ENCODE results near the gene MAP1B.

Gene MAP1B

DNA sequence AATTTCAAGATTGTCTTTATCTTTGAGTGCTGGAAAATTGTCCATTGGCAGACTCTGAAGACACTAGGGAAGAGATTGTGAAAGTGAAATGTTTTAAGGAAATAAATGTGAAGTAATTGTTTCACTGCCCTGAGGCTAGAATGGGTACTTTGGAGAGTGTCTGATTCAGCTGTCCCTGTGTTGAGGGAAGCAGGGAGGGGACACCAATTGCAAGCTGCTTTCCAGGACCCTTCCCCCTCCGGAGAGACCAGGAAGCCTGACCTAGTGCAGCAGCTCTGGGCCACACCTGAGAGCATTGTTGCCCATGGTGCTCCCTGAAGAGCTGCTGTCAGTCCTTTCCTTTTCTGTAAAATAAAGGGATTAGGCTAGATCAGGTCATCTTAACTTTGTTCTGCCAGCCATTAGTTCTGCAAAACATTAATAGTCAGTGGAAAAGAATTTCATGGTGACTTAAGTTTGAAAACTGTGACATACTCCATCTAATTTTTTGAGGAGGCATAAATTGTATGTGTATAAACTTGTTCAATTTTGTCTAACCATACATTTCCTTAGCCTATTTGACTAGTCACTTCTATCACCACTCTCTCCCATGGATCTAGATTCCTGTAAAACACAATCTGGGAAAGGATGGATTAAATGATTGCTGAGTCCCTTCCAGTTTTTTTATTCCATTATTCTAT lies 18.8 kb downstream of the MAP1B start:
- no peaks in the 10 kb centered on the region for H3K27me3 ChIP-seq (ENCODE audit: insufficient read depth, low read depth)
- no peak overlapping the region for H2AFZ ChIP-seq (ENCODE audit: low read depth)
- H3K9ac ChIP-seq: no peak overlapping the region
- no peaks in the 10 kb centered on the region for H3K79me2 ChIP-seq (ENCODE audit: insufficient read depth, low read depth)
- no peak overlapping the region for H3K4me2 ChIP-seq
- no peaks in the 10 kb centered on the region for H3K4me1 ChIP-seq (ENCODE audit: low read depth, poor library complexity, severe bottlenecking)
- no peaks in the 10 kb centered on the region for H3K36me3 ChIP-seq (ENCODE audit: insufficient read depth)
- no peak overlapping the region for H3K27ac ChIP-seq
- H4K20me1 ChIP-seq (ENCODE audit: insufficient read depth): no peaks in the 10 kb centered on the region
- H3K4me3 ChIP-seq (IDR thresholded peaks at IDR 0.05; ENCODE audit: insufficient read depth, low read depth, low read length): no peak overlapping the region
- TF ChIP-seq, protein P1, sequence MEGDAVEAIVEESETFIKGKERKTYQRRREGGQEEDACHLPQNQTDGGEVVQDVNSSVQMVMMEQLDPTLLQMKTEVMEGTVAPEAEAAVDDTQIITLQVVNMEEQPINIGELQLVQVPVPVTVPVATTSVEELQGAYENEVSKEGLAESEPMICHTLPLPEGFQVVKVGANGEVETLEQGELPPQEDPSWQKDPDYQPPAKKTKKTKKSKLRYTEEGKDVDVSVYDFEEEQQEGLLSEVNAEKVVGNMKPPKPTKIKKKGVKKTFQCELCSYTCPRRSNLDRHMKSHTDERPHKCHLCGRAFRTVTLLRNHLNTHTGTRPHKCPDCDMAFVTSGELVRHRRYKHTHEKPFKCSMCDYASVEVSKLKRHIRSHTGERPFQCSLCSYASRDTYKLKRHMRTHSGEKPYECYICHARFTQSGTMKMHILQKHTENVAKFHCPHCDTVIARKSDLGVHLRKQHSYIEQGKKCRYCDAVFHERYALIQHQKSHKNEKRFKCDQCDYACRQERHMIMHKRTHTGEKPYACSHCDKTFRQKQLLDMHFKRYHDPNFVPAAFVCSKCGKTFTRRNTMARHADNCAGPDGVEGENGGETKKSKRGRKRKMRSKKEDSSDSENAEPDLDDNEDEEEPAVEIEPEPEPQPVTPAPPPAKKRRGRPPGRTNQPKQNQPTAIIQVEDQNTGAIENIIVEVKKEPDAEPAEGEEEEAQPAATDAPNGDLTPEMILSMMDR (conservative IDR thresholded peaks at IDR 0.05; ENCODE audit: low read depth, low read length): no peak

DNA sequence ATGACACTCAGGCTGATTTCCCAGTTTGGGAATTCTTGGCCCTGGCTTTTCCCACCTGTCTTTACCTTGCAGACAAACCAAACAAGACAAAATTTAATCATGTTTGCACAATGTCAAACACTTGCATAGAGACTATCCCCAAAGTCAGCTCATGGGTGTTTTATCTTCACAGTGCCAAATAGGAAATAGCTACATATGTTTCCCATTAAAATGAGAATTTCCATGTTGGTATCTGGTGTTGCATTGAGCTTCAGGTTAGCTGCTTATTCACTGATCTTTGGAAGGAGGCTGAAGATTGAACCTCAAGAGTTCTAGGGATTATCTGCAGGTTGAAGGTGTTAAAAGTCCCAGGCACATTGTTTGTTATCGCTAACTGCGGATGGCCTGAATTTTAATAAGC lies 19.5 kb downstream of the MAP1B start:
- Histone ChIP-seq H3K27me3 (ENCODE audit: insufficient read depth, low read depth) (no peaks in the 10 kb centered on the region), H3K4me3 (IDR thresholded peaks at IDR 0.05; ENCODE audit: insufficient read depth, low read depth, low read length) (no peak overlapping the region), H3K36me3 (ENCODE audit: insufficient read depth) (no peaks in the 10 kb centered on the region), H3K4me1 (ENCODE audit: low read depth, poor library complexity, severe bottlenecking) (no peaks in the 10 kb centered on the region), H3K79me2 (ENCODE audit: insufficient read depth, low read depth) (no peaks in the 10 kb centered on the region), H3K9ac (no peak overlapping the region), H3K4me2 (no peak overlapping the region), H2AFZ (ENCODE audit: low read depth) (no peak overlapping the region), H4K20me1 (ENCODE audit: insufficient read depth) (no peaks in the 10 kb centered on the region), H3K27ac (no peak overlapping the region)
- TF ChIP-seq, protein P1 (conservative IDR thresholded peaks at IDR 0.05; ENCODE audit: low read depth, low read length): no peak

DNA sequence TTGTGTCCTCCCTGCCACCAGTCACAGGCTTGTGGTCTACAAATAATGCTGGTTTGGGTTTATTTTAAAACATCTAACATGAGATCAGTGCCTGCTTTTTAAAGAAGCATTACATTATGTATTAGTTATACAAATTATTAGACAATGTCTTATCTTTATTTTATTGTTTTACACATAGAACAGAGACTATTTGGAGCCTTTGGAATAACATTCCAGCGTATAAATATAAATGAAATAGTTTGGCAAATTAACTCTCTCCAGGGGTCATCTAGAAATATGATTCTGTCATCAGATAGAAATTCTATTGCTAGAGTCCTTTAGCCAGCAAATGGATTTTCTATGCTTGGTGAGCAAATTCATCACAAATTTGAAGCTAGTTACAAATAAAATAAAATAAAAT lies 22.4 kb downstream of the MAP1B start:
- Histone ChIP-seq H3K4me3 (IDR thresholded peaks at IDR 0.05; ENCODE audit: insufficient read depth, low read depth, low read length) (no peak overlapping the region), H3K4me1 (ENCODE audit: low read depth, poor library complexity, severe bottlenecking) (no peaks in the 10 kb centered on the region), H3K9ac (no peak overlapping the region)

DNA sequence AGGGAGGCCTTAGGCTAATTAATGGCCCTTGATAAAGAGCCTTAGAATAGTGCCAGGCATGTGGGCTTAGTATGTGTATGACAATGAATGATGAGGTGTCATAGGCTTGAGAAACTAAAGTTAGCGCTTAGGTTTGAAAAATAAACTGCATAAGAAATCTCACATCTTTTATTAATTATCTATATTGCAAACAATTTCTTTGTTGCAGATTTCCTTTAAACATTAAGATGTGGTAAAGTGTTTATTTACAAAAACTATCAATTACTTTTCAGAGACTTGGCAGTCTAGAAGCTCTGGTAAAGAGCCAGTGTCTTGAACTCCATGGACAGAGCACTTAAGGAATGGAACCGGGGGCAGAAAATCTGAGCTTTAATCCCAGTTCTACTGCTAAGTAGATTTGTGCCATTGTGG lies 23.1 kb downstream of the MAP1B start:
- no peaks in the 10 kb centered on the region for H3K4me1 ChIP-seq (ENCODE audit: low read depth, poor library complexity, severe bottlenecking)
- no peak overlapping the region for H3K4me3 ChIP-seq (IDR thresholded peaks at IDR 0.05; ENCODE audit: insufficient read depth, low read depth, low read length)
- no peaks in the 10 kb centered on the region for H3K36me3 ChIP-seq (ENCODE audit: insufficient read depth)
- H3K27ac ChIP-seq: no peak overlapping the region
- TF ChIP-seq, protein P1 (conservative IDR thresholded peaks at IDR 0.05; ENCODE audit: low read depth, low read length): no peak
- no peaks in the 10 kb centered on the region for H3K79me2 ChIP-seq (ENCODE audit: insufficient read depth, low read depth)
- H2AFZ ChIP-seq (ENCODE audit: low read depth): no peak overlapping the region
- H3K9ac ChIP-seq: no peak overlapping the region
- no peaks in the 10 kb centered on the region for H4K20me1 ChIP-seq (ENCODE audit: insufficient read depth)
- no peak overlapping the region for H3K4me2 ChIP-seq
- H3K27me3 ChIP-seq (ENCODE audit: insufficient read depth, low read depth): no peaks in the 10 kb centered on the region

More for the DNA sequence above, 22.4 kb downstream of the MAP1B start:
- Histone ChIP-seq H4K20me1 (ENCODE audit: insufficient read depth) (no peaks in the 10 kb centered on the region), H3K27ac (no peak overlapping the region), H2AFZ (ENCODE audit: low read depth) (no peak overlapping the region), H3K36me3 (ENCODE audit: insufficient read depth) (no peaks in the 10 kb centered on the region), H3K4me2 (no peak overlapping the region), H3K79me2 (ENCODE audit: insufficient read depth, low read depth) (no peaks in the 10 kb centered on the region), H3K27me3 (ENCODE audit: insufficient read depth, low read depth) (no peaks in the 10 kb centered on the region)
- TF ChIP-seq, protein P1 (conservative IDR thresholded peaks at IDR 0.05; ENCODE audit: low read depth, low read length): no peak
